NCI-H2081 treated with DMSO at 0.1 percent for 48 hours (cell line): ENCODE results near the gene MTG2.

ENCODE experiments used
- DNase-seq: peaks from one replicate; lab custom pipeline; 2025; lab: John Stamatoyannopoulos, UW

Gene MTG2, protein sequence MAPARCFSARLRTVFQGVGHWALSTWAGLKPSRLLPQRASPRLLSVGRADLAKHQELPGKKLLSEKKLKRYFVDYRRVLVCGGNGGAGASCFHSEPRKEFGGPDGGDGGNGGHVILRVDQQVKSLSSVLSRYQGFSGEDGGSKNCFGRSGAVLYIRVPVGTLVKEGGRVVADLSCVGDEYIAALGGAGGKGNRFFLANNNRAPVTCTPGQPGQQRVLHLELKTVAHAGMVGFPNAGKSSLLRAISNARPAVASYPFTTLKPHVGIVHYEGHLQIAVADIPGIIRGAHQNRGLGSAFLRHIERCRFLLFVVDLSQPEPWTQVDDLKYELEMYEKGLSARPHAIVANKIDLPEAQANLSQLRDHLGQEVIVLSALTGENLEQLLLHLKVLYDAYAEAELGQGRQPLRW

DNA sequence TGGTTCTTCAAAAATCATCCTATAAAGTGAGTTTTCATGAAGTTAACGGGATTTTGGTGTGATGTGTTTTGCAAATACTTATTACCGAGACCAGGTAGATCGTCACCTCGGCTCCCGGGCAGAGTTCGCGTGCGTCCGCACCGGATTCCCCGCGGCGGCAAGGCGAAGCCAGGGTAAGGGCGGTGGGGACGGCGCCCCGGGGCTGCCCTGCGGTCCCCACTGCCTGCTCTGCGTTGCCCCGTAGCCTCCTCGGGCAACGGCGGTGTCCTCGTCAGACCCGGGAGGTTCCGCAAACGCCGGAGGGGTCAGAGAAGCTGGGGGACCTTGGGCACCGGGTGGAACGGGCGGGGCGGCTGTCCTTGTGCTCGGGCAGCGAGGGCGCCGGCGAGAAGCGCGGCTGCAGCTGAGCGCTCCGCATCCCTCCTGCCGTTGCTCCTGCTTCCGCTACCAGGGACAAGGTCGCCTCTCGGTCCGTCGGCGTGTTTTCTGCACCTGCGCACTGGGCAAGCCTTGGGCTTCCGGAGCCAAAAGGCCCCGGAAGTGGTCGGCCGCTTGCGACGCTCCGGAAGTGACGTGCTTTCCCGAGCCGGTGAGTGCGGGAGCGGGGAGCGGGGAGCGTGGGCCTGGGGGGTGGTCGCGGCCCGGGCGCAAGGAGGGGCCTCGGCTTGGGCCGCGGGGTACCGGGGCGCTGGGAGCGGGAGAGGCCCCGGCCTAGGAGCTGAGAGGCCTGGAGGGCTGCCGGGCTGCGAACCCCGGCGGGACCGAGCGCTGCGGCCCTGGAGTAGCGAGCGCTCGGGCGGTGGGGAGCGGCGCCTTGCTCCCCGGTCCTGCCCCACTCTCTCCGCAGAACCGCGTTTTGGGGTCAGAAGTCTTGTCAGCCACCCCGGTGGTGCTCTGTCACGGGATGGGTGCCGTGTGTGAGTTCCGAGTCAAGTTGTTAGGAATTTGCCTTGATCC lies at the start of gene MTG2:
Gene MTG2, plus strand, starts transcription at position 560 of the 957 bp plus-strand sequence. CDS start 10,393 bp downstream, outside the sequence.
- DNase-seq, result peak; percentile 82

DNA sequence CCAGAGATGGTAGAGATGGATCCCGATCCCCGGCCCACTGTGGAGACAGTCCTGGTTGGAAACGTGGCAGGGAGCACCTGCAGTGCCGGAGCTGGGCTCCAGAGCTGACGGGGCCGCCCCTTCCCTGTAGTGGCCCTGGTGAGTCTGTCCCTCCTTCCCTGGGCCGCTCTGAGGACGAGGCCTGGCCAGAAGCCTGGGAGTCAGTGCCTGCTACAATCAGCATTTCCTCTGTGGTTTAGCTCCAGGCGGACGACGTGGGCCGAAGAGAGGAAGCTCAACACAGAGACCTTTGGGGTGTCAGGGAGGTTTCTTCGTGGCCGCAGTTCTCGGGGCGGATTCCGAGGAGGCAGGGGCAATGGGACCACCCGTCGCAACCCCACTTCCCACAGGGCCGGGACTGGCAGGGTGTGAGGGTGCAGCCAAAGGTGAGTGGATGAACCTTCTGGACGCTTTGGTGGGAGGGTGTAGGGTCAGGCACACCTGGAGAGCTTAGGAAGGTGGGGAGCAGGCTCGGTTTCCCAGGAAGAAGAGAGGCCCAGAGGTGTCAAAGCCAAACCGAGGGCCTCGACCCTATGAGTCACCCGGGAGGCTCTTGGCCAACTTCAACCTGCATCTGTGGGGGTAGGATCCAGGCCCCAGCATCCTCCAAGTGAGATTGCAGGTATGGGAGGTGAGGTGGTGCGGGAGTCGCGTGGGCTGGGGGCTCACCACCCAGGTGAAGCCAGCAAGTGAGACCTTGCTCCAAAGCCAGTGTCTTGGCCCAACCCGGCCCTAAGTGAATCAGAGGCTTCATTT lies 49.6 kb upstream of the MTG2 start:
- DNase-seq, result no peak

DNA sequence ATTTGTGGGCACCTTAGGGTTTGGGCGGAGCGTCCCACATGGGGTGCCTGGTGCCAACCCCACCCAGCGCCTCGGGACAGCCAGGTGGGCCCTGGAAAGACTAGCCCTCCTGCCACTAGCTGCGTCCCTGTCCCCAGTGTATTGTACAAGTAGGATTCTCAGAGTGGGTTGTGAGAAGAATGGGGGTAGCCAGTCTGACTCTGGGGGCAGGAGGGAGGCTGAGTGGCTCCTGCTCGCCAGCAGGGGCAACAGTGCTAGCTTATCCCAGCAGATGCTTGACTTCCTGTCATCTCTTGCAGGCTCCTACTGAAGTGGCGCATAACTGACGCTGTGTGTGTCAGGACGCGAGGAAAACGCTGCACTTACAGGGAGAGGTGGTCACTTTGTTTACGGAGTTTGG lies 49.0 kb upstream of the MTG2 start:
- DNase-seq, result no peak

DNA sequence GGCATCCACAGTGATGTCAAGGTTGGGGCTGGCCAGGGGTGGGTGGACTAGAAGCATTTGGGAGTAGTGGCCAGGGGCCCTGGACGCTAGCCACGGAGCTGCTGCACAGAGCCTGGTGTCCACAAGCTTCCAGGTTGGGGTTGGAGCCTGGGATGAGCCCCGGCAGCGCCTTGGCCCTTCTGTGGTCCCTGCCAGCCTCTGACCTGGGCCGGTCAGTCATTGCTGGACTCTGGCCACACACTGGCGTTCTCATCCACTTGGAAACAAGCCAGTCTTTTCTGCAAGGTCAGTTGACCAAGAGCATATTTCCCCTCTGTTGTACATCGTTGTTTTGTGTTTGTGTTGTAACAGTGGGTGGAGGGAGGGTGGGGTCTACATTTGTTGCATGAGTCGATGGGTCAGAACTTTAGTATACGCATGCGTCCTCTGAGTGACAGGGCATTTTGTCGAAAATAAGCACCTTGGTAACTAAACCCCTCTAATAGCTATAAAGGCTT lies 48.0 kb upstream of the MTG2 start:
- no peak for DNase-seq

DNA sequence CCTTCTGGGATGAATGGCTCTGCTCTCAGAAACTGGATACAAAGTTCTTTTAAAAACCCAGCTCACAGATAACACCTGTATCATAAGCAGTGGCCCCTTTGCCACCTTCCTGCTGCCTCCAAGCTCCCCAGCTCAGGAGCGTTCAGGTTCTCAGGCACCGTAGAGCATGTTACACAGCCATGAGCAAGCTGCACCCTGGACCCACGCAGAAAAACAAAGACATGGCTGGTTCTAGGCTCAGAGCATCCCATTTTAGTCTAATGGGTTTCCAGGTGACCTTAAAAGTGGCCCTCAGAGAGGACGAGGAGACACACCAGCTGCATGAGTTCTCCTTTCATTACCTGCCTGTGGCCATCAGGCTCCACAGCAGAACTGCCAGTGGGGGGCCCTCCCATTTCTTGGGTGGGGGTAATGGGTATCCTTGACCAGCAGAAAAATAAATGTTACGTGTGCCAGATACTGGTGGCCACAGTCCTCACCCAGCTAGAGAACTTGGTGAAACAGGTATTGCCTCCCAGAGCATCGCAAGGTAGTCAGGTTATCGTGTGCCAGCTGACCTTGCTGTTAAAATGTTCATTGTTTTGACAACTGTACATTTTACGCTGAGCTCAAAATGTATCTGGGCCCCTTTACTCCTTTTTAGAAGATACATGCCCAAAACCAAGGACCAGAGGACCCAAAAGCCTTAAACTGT lies 47.1 kb upstream of the MTG2 start:
- DNase-seq, result no peak

DNA sequence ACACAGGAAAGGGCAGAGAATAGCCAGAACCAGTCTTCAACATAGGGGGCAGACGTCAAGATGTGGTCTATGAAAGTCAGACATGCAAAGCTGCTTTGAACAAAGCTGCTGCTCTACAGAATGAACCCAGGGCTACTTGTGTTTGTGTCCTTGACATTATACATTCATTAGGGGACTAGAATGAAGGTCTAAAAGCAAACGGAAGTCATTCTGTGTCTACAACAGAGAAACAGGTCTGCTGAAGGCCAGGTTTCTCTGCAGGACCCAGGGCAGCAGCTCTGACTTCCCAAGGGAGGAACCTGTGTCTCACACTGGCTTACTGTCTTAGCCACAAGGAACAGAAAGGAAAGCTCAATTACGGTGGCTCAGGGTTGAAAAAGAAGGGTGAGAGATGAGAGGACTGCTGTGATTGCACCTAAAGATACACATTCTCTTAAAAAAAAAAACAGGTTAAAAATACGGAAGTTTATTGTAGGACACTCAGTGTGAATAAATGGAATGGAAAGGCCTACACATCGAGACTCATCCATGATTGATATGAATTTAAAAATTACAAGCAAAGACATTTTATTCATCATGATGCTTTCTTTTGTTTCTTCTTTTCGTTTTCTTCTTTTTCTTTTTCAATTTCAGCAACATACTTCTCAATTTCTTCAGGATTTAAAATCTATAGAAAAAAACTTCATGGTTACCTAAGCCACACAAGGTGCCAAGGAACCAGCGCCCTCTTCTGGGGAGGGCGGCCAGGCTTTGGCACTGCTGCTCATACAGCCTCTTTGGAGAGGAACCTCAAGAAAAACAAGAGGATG lies 46.3 kb upstream of the MTG2 start:
- no peak for DNase-seq

DNA sequence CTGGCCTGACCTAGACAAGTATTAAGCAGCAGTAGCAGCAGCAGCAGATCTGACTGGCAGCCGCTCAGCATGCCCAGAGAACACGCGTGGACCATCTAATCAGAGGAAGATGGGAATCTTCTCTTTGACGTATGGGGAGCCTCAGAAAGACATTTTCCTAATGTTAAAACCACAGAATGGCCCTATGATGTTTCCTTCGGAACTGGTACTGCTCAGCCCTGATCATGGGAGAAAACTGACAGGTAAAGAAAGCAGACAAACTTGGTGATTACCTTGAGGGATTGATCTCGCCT lies 45.8 kb upstream of the MTG2 start:
- no peak for DNase-seq

DNA sequence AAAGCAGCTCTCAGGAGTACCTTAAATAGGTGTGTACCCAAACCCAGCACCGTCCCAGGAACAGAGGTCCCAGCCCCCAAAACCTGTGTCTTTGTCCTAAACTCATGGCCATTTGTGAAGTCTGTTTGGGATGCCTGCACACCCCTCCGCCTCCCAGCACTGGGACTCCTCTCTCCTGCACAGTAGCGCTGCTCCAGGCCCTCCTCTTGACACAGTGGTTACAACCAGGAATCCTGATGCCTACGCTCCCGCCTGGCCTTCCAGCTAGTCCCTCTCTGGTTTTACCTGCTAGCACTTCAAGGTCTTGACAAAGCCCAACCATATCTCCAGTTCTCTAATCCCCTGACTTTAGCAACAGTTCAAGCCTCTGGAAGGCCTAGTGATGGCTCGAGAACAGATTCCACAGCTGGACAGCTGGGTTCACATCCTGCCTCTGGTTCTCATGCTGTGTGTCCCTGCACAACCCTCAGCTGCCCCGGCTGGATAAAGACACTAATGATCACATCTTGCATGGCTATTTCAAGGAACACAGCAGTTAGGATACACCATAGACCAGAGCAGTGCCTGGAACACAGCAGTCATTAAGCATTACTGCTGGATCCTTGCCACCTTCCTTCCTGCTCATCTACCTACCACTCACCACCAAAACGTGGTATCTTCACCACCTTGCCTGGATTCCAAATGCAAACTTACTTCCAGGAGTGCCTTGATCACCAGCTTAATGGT lies 45.2 kb upstream of the MTG2 start:
- no peak for DNase-seq

DNA sequence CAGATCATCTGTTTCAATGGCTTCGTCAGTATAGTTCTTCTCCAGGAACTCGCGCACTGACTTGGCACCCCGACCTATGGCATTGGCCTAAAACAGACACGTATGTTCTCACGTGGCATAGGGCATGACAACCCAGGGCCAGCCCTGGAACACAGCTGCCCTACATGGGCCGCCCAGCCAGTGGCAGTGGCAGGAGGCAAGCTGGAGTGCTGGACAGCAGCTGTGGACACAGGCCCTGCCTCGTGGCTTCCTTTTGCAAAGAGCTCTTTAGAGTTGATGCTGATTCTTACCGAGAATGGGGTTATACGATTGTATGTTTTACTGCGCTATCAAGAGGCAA lies 44.7 kb upstream of the MTG2 start:
- DNase-seq, result no peak

DNA sequence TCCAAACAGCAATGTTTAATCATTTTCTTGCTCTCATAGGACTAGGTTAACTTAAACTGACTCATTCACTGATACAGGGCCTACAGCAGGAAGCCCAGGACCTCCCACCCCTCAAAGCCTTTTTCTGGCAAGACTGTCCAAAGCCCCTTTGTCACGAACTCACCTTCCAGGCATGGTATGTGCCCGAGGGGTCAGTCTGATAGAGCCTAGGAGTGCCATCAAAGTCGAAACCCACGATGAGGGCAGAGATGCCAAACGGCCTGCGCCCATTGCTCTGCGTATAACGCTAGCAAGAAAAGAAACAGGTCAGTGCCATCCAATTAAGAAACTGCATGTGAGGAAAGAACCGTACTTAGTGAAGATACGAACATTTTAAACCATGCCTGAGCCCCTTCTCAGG lies 43.9 kb upstream of the MTG2 start:
- no peak for DNase-seq

DNA sequence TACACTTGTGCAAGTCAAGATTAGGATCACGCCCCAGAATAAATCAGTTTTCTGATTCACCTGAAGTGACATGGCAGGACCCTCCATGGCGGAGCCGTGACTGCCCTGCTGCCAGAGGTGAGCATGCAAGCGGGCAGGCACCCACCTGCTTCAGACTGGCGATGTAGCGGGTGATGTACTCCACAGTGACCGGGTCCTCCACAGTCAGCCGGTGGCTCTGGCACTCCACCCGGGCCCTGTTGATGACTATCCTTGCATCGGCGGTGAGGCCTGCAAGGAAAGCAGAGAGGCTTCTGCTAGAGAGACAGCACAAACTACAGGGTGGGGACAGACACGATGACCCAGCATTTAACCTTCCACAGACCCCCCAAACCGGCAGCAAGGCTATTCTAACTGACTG lies 43.2 kb upstream of the MTG2 start:
- DNase-seq, result no peak

DNA sequence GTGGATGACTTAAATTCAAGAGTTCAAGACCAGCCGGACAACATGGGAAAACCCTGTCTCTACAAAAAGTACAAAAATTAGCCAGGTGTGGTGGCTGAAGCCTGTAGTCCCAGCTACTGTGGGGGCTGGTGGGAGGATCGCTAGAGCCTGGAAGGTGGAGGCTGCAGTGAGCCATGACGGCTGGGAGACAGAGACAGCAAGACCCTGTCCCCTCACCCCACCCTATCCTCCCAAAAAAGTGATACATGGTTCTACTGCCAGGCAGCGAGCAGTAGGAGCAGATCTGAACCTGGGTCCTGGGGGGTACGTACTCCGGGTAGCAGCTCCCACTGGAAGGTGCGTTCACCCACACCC lies 41.8 kb upstream of the MTG2 start:
- DNase-seq, result no peak

DNA sequence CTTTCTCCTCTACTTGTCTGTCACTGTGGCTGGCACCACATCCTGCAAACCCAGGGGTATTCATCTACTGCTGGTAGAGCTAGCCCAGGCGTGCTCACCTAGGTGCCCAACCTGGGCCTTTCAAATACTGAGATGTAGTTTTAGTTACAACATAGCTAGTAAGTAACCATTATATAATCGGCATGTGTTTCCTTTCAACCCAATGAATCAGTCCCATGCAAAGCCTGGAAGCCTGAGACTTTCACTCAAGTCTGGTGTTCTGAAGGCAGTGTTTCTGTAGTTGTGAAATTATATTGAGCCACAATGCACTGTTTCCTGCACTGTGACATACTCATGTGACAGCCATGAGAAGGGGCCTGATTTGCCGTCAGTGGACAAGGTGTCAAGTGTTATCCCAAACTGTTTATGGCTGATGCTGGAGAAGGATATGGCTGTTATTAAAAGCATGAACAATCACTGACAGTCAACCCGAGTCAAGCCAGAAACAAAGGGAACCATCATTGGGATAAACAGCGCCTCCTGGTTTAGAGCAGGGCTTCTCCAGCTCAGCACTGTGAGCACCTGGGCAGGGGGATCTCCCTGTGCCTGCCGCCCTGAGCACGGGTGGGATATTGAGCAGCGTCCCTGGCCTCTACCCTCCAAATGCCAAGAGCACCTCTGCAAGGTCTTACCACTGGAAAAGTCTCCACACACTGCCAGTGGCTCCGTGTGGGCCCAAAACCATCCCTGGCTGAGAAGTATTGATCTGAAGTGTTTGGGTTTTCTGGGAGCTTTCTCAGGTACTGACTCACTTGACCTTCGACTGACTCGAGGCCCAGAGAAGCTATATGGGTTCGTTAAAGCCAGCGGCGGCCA lies 41.2 kb upstream of the MTG2 start:
- no peak for DNase-seq

DNA sequence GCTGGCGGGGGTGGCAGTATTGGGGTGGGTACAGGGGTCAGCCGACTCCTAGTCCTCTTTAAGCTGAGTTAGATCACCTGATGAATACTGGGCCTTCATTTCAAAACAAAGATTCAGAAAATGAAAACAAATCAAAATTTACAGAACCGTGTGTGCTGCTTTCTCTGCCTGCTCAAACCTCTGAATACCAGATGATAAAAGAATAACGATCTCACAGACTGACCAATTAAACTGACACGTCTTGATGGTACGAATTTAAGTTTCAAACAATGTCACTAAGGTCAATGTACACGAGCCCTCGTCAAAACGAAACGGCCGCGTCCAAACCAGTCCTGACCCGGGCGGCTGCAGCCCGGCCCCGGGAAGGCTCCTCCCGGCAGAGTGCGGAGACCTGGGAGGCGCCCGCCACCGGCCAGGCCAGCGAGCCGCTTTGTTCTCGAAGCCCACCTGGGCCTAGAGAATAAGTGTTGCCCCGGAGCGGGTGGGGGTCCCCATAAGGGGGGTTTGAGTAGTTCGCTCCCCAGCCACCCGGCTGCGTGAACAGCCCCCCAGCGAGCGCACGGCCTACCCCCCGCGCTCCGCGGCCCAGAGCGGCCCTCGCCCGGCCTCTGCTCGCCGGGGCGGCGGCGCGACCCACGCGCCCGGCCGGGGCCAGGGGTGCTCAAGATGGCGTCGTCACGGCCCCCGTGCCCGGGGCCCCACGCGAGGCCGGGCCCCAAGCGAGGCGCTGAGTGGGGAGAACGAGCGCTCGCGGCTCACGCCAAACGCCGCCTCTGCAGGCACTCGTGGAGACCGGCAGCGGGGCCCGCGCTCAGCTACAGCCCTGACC lies 40.4 kb upstream of the MTG2 start:
- DNase-seq, result no peak

DNA sequence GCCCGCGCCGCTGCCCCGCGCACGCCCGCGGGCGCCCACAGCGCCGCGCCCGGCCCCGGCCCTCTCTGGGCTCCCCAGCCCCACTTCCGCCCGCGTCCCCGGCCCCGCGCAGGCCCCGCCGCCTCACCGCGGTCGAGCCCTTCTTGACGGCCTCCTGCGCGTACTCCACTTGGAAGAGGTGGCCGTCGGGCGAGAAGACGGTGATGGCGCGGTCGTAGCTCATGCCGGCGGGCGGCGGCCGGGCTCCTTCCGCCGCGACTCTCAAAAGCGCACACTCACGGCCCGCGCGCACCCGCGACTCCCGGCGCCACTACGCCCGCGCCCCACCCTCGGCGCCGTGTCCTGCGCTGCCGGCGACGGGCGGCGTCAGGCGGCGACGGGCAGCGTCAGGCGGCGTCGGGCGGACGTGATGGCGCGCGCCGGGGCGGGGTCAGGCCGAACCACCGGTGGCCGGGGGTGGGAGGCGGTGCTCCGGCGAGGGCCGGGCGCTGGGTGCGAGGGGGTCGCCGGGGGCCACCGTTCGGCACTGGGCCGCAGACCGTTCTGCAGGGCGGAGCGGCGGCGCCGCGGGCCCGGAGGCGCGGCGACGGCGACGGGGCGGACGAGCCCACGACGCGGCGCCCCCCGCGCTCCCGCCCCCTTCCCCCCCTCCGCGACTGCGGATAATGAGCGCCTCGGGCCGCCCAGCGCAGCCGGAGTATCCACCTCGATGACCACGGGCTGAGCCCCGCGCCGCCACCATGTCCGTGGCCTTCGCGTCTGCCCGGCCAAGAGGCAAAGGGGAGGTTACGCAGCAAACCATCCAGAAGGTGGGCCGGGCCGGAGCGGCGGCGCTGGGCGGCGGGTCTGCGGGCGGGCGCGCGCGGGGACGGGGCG lies 39.5 kb upstream of the MTG2 start, which contains the start of the genes PSMA7 and SS18L1:
Gene PSMA7, minus strand, starts transcription at position 314 of the 876 bp plus-strand sequence. Its CDS starts 91 bp downstream, at position 223.
Gene SS18L1, plus strand, starts transcription at position 689 of the 876 bp plus-strand sequence. Its CDS starts 52 bp downstream, at position 741.
- no peak for DNase-seq

DNA sequence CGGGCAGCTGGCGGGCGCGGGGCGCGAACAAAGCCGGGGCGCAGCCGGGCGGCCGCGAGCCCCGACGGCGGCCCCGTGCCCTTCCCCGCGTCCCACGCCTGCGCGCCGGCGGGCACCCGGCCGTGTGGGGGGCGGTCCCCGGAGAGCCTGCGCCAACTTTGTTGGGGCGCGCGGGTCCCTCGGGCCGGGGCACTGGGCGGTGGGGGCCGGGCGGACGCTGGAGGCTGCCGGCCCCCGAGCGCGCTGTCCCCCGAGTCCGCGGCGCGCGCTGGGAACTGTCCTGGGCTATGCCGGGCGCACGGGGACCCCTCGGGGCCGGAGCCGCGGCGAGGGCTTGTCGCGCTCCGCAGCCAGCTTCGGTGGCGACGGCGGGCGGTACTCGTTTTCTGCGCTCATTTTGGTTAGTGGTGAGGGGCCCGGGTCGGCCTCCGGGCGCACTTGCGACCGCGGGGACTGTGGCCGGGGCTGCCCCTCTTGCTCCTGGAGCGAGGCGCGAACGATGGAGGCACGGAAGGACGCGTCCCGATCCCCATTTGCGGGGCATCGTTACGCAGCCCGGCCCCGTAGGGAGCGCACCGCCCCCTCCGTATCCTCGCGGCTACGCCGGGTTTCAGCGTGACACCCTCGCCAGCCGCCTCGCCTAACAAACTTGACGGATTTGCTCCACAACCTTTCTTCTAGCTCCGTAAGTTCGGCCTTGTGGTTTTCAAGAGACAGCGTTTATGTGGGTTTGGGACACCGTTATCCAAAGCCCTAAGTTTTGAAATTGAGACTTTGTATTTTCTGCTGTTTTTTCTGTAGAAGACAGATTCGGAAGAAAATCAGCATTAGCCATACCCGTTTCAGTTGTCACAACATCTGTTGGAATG lies 38.6 kb upstream of the MTG2 start:
- DNase-seq, result no peak
